ENCODE data around the gene CCDC18.

DNA sequence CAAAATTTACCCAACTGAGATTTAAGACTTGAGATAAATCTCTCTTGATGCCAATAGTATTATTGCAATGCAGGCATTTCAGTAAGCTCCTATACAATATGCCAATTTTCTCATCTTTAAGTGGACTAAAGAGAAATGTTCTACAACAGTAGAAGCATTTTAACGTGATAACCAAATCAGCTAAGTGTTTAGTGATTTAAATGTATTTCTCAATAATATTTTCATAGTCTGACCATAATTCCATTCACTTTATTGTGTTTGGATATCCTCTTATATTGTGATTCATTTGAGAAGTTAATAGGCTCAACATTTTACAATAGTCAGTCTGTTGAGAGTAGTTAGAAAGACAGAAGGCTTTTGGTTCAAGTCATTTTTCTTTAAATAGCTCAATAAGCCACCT lies 120.6 kb downstream of the CCDC18 start:
- TF ChIP-seq, protein P1, sequence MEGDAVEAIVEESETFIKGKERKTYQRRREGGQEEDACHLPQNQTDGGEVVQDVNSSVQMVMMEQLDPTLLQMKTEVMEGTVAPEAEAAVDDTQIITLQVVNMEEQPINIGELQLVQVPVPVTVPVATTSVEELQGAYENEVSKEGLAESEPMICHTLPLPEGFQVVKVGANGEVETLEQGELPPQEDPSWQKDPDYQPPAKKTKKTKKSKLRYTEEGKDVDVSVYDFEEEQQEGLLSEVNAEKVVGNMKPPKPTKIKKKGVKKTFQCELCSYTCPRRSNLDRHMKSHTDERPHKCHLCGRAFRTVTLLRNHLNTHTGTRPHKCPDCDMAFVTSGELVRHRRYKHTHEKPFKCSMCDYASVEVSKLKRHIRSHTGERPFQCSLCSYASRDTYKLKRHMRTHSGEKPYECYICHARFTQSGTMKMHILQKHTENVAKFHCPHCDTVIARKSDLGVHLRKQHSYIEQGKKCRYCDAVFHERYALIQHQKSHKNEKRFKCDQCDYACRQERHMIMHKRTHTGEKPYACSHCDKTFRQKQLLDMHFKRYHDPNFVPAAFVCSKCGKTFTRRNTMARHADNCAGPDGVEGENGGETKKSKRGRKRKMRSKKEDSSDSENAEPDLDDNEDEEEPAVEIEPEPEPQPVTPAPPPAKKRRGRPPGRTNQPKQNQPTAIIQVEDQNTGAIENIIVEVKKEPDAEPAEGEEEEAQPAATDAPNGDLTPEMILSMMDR (IDR thresholded peaks at IDR 0.05), result no peak
- TF ChIP-seq POLR2A (IDR thresholded peaks at IDR 0.05), result no peak

Data from body of pancreas (tissue), 4 donors.